Naive B cell (primary cell): ENCODE results near the gene TNFRSF13B. TPM values are rescaled to one million over a fixed set of nuclear protein-coding genes. Genes with fewer than 3 reads are reported as not detected.
"Not testable (repeated sequence)": the region's sequence is repeated elsewhere in the genome, so short reads cannot be mapped to it uniquely, and the experiment has no call there.

Source experiments
- ATAC-seq, 2 donors: fragments of 150-1000 bp; cut with Tn5 transposase; 2 replicates each; pipeline ENCODE4 v1.10.0; 2021; ENCODE audit warnings: low read depth in 2 of 2, mild to moderate bottlenecking in 2 of 2, moderate library complexity in 2 of 2
- DNase-seq: peaks from one replicate; pipeline ENCODE4 v3.0.0; 2022
- H3K27ac Mint-ChIP-seq, 6 donors: one replicate each; pipeline ENCODE4 v1.8.0; 2020 to 2022; ENCODE audit warnings: mild to moderate bottlenecking in 6 of 6, mixed read lengths in 6 of 6, moderate library complexity in 5 of 6, inconsistent platforms in 2 of 6
- H3K27me3 Mint-ChIP-seq, 3 donors: one replicate each; pipeline ENCODE4 v1.8.0; 2021 to 2022; ENCODE audit warnings: mixed read lengths in 3 of 3, mild to moderate bottlenecking in 1 of 3
- H3K36me3 Mint-ChIP-seq, 2 donors: one replicate each; pipeline ENCODE4 v1.8.0; 2020 to 2022; ENCODE audit warnings: mixed read lengths in 2 of 2, inconsistent platforms in 1 of 2, mild to moderate bottlenecking in 1 of 2
- H3K4me1 Mint-ChIP-seq, 3 donors: one replicate each; pipeline ENCODE4 v1.8.0; 2020 to 2022; ENCODE audit warnings: mixed read lengths in 3 of 3, inconsistent platforms in 1 of 3, mild to moderate bottlenecking in 1 of 3, moderate library complexity in 1 of 3
- H3K4me3 Mint-ChIP-seq, 8 donors: one replicate each; pipeline ENCODE4 v1.8.0; 2020 to 2022; ENCODE audit warnings: mild to moderate bottlenecking in 8 of 8, mixed read lengths in 8 of 8, moderate library complexity in 8 of 8, inconsistent platforms in 2 of 8
- H3K9me3 Mint-ChIP-seq, 7 donors: one replicate each; pipeline ENCODE4 v1.8.0; 2020 to 2022; ENCODE audit warnings: mixed read lengths in 7 of 7, mild to moderate bottlenecking in 5 of 7, inconsistent platforms in 2 of 7, moderate library complexity in 1 of 7
- polyA plus RNA-seq, 6 donors: library from polyadenylated mRNA; unstranded; fragments of 300-500 nt; fragmentation: Illumina TruSeq; gene quantifications; one replicate each; pipeline ENCODE4 v1.2.3, GENCODE V29; 2021; ENCODE audit warnings: low read depth in 6 of 6

Gene TNFRSF13B
- polyA plus RNA-seq, 6 donors from 2014 or later: 4.0 to 17.5 (median 13.3) TPM

DNA sequence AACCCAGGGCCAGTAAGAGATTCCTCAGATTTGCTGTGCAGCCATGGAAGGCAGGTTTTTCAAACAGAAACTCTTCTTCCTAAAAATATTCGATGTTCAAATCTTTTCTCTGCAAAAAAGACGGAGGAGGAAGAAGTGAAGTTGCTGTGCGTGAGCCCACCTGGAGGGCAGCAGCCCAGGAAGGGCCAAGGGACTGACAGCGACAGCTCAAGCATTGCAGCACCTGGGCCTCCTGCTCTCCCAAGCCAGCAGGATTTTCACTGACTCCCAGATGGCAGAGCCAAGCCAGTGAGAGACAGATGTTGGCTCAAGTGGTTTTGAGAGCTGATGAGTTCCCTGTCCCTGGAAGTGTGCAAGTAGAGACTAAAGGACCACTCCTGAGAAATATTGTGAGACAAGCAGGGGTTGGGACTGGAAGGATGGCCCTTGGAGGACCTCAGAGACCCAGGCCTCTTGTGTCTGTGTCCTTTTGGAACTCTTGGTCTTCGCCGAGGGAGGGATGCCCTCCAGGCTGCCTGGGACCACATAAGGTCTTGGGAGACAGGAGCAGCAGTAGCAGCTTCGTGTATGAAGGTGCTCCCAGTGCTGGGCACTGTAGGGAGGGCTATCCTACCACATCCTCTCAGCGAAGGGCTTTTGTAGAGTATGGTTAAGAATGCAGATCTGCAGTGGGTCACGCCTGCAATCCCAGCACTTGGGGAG lies 29.3 kb upstream of the TNFRSF13B start:
- no peaks in the 10 kb centered on the region for H3K36me3 Mint-ChIP-seq
- peaks cover 0 to 2% (median 0%) of the 10 kb centered on the region in 7 donors for H3K9me3 Mint-ChIP-seq
- peaks cover 0 to 6% (median 4%) of the 10 kb centered on the region in 3 donors for H3K4me1 Mint-ChIP-seq
- peak overlapping the region in 2 of 6 donors; percentile 14 to 49 for H3K27ac Mint-ChIP-seq
- no peaks in the 10 kb centered on the region for H3K27me3 Mint-ChIP-seq
- no peak overlapping the region for H3K4me3 Mint-ChIP-seq
- ATAC-seq (peak; percentile 8 to 12), DNase-seq (no peak)

DNA sequence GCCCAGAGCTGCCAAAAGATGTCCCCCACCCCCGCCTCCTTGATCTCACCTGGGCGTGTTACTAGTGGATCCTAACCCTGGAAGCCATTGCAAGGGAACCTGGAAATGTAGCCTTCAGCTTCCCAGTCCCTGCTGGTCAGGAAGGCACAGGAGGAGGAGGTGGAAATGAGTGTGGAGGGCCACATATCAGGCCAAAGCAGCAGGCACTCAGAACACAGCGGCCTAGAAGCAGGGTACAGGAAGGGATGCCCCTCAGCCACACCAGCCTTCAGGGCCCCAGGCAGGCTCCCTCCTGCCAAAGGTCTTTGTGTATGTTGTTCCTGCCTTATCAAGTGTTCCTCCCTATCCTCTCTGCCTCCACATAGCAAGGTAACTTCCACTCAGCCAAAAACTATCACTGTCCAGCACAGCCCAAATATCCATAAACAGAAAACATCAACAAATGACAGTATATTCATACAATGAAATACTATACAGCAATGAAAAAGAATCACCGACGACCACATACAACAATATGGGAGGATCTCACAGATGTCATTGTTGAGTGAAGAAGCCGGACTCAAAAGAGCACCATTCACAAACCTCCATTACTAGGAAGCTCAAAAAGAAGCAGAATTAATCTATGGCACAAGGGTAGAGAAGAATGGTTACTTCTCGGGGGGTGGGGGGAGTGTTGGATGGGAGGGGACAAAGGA lies 28.2 kb upstream of the TNFRSF13B start:
- H3K27me3 Mint-ChIP-seq: no peaks in the 10 kb centered on the region
- H3K4me3 Mint-ChIP-seq: no peak overlapping the region
- no peaks in the 10 kb centered on the region for H3K9me3 Mint-ChIP-seq
- ATAC-seq: no peak
- H3K27ac Mint-ChIP-seq: no peak overlapping the region
- no peaks in the 10 kb centered on the region for H3K36me3 Mint-ChIP-seq
- DNase-seq: no peak
- H3K4me1 Mint-ChIP-seq: peaks cover 0 to 6% (median 4%) of the 10 kb centered on the region in 3 donors

GRCh38 chr17:16997514-16998429 lies 25.9 kb upstream of the TNFRSF13B start:
- Mint-ChIP-seq H3K9me3 (no peaks in the 10 kb centered on the region), H3K4me1 (peaks cover 0 to 6% (median 4%) of the 10 kb centered on the region in 3 donors), H3K36me3 (no peaks in the 10 kb centered on the region), H3K4me3 (no peak overlapping the region), H3K27me3 (no peaks in the 10 kb centered on the region), H3K27ac (peak overlapping the region in 1 of 6 donors; percentile 7)
- ATAC-seq (no peak), DNase-seq (peak; percentile 73)

DNA sequence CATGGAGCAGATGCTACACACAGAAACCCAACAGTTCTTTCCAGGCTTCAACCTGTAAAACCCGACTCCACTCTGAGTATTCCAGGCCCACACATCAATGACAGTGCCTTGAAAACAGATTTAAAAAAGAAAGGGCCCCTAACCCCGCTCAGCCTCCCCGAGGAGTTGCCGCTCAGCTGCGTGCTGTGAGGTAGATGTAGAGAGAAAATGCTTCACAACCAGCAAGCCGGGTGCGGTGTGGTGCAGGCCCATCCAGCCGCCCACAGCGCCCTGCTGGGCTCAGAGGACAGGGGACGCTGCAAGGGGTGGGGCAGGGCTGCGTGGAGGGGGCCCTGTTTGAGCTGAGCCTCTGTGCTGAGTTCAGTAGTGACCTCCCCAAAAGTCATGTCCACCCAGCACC lies 24.8 kb upstream of the TNFRSF13B start:
- not testable (repeated sequence) for H3K27ac Mint-ChIP-seq, DNase-seq, H3K27me3 Mint-ChIP-seq, ATAC-seq, H3K4me1 Mint-ChIP-seq, H3K36me3 Mint-ChIP-seq, H3K9me3 Mint-ChIP-seq
- H3K4me3 Mint-ChIP-seq: peak overlapping the region in 1 of 8 donors; percentile 74

- ATAC-seq: no peak
- H3K4me3 Mint-ChIP-seq: no peak overlapping the region
- peaks cover 6 to 10% (median 7%) of the 10 kb centered on the region in 3 donors for H3K4me1 Mint-ChIP-seq
- no peak for DNase-seq
- H3K27me3 Mint-ChIP-seq: no peaks in the 10 kb centered on the region
- H3K27ac Mint-ChIP-seq: no peak overlapping the region
- H3K36me3 Mint-ChIP-seq: no peaks in the 10 kb centered on the region
- H3K9me3 Mint-ChIP-seq: no peaks in the 10 kb centered on the region
These were observed 24.0 kb upstream of the TNFRSF13B start for GRCh38 chr17:16995930-16996329.

- Mint-ChIP-seq H3K27ac (no peak overlapping the region), H3K9me3 (no peaks in the 10 kb centered on the region), H3K36me3 (no peaks in the 10 kb centered on the region), H3K27me3 (no peaks in the 10 kb centered on the region), H3K4me1 (peaks cover 16 to 23% (median 20%) of the 10 kb centered on the region in 3 donors), H3K4me3 (no peak overlapping the region)
- ATAC-seq: no peak
- DNase-seq: no peak
These were observed 22.7 kb upstream of the TNFRSF13B start for GRCh38 chr17:16994631-16995030.

GRCh38 chr17:16991349-16992009 lies 19.6 kb upstream of the TNFRSF13B start:
- H3K4me3 Mint-ChIP-seq: peak overlapping the region in 6 of 8 donors; percentile 49 to 78 (median 72)
- H3K36me3 Mint-ChIP-seq: no peaks in the 10 kb centered on the region
- H3K9me3 Mint-ChIP-seq: no peaks in the 10 kb centered on the region
- H3K4me1 Mint-ChIP-seq: peaks cover 41 to 53% (median 48%) of the 10 kb centered on the region in 3 donors
- peak overlapping the region in 5 of 6 donors; percentile 65 to 98 (median 91) for H3K27ac Mint-ChIP-seq
- ATAC-seq (peak; percentile 13 to 30), DNase-seq (peak; percentile 76)
- no peaks in the 10 kb centered on the region for H3K27me3 Mint-ChIP-seq

DNA sequence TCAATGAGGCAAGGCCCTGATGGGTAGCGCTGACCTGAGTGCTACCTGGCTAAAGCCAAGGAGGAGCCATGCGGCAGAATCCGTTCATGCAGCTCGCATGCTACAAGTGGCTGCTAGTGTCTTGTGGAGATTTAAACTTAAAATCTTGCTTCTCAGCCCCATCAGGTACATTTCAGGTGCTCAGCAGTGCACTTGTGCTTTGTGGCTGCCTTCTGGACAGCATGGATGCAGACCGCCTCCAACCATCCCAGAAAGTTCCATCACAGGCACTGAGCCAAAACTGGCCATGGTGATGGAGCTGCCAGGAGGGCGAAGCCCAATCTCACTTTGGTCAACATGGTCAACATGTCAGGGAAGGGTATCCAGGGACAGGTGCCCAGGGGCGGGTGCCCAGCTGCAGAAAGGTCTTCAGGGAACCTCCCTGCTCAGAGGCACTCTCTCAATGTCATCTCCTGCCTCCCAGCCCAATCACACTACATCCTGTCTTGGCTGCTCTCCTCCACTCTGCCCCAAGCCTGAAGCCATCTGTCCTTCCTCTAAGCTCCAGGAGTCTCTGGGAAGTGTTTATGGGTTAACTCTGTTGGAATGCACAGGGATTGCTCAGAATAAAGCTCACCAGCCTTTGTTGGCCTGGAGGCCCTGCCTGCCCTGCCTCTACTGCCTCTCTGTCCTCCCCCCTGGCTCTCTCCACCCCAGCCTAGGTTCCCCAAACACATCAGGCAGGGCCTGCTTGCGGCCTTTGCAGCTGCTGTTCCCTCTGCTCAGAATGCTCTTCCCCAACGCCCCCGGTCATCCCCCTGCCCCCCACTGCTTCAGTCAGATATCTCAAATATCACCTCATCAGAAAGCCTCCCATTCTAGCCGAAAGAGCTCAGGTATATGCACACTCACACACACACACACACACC lies 18.3 kb upstream of the TNFRSF13B start:
- Mint-ChIP-seq H3K27me3 (no peaks in the 10 kb centered on the region), H3K9me3 (no peaks in the 10 kb centered on the region), H3K27ac (peak overlapping the region; percentile 33 to 98 (median 98)), H3K36me3 (no peaks in the 10 kb centered on the region), H3K4me1 (peaks cover 44 to 62% (median 60%) of the 10 kb centered on the region in 3 donors), H3K4me3 (peak overlapping the region in 7 of 8 donors; percentile 46 to 92 (median 80))
- ATAC-seq: no peak
- DNase-seq: no peak

DNA sequence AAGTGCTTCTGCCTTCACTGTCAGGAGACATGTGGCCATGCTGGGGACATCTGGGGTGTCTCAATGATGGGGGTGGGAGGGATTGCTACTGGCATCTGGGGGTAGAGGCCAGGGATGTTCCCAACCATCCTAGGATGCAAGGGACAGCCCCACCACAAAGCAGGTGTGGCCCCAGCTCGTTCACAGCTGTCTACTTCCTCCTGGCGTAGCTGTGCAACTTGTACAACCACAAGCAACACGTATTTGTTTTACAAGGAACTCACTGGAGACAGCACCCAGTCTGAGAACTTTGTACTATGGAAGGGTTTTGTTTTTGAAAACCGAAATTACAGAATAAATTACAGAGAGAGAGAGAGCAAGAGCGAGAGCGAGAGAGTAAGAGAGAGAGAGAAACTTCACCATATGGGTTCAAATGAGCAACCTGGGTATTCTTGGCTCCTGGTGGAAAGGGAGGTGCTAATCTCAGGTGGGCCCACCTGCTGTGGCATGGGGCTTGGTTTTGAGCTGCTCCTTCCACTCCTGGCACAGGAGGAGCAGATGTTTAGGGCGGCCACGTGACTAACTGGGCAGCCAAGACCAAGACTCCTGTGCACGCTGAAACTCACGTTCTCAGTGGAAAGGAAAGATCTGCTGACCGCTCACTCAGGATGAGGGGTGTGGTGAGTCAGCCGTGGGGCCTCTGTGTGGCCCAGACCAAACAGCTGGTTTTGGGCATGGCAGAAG lies 17.5 kb upstream of the TNFRSF13B start:
- Mint-ChIP-seq H3K27me3 (no peaks in the 10 kb centered on the region), H3K36me3 (no peaks in the 10 kb centered on the region), H3K4me3 (peak overlapping the region; percentile 74 to 92 (median 86)), H3K9me3 (no peaks in the 10 kb centered on the region), H3K4me1 (peaks cover 47 to 62% (median 60%) of the 10 kb centered on the region in 3 donors), H3K27ac (peak overlapping the region; percentile 95 to 99 (median 98))
- DNase-seq (peak; percentile 71), ATAC-seq (peak; percentile 23 to 26)

DNA sequence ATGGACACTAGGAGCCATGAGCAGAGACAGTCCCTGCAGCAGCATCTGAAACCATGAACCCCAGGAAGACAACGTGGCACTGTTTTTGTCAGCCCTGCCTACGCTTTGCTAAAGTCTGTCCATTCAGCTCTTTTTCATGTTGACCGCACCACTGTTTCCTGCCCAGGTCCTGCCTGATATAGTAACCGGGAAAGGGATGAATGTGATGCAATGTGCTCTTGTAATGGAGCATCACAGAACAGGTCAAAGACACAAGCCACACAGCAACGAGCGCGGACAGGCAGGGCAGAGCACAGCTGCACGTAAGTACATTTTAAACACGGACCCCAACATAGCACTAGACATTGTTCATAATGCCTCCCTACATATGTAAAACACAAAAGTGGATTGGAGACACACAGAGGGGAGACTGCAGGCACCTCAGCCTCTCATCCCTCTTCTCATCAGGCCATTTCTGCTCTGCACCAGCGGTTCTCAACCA lies 16.9 kb upstream of the TNFRSF13B start:
- peaks cover 47 to 62% (median 60%) of the 10 kb centered on the region in 3 donors for H3K4me1 Mint-ChIP-seq

GRCh38 chr17:16987830-16988601 lies 16.1 kb upstream of the TNFRSF13B start:
- peak overlapping the region; percentile 94 to 99 (median 98) for H3K27ac Mint-ChIP-seq
- no peaks in the 10 kb centered on the region for H3K36me3 Mint-ChIP-seq
- no peaks in the 10 kb centered on the region for H3K9me3 Mint-ChIP-seq
- H3K4me3 Mint-ChIP-seq: peak overlapping the region; percentile 74 to 92 (median 86)
- peak; percentile 92 for DNase-seq
- peak; percentile 82 for ATAC-seq
- no peaks in the 10 kb centered on the region for H3K27me3 Mint-ChIP-seq
- peaks cover 52 to 62% (median 60%) of the 10 kb centered on the region in 3 donors for H3K4me1 Mint-ChIP-seq

More for the DNA sequence above, 16.9 kb upstream of the TNFRSF13B start:
- Mint-ChIP-seq H3K36me3 (no peaks in the 10 kb centered on the region), H3K27ac (peak overlapping the region; percentile 95 to 99 (median 98)), H3K9me3 (no peaks in the 10 kb centered on the region), H3K4me3 (peak overlapping the region; percentile 74 to 92 (median 86)), H3K27me3 (no peaks in the 10 kb centered on the region)
- DNase-seq (no peak), ATAC-seq (peak; percentile 0 to 4)
